Activated CD8-positive, alpha-beta T cell treated with anti-CD3 and anti-CD28 coated beads, Interleukin-2, amount 10 ng/mL, durations not matched to agents 7 days and 5 days (primary cell): Measurements from ENCODE around the gene KCNIP4. TPM values are rescaled to one million over a fixed set of nuclear protein-coding genes. Genes with fewer than 3 reads are reported as not detected.

Experiments
- ATAC-seq: fragments of 150-1000 bp; cut with Tn5 transposase; one replicate; pipeline ENCODE4 v1.10.0; 2021; ENCODE audit warnings: moderate library complexity
- CTCF ChIA-PET: fragments of 350-600 bp; sonication (Branson Sonifier 250); formaldehyde crosslinking; loops from one replicate; lab custom pipeline; 2021; ENCODE audit warnings: antibody characterized with exemption; lab: Charles Lee
- POLR2A ChIA-PET: fragments of 350-600 bp; sonication (Branson Sonifier 250); formaldehyde crosslinking; loops from one replicate; lab custom pipeline; 2021; ENCODE audit warnings: antibody characterized with exemption; lab: Charles Lee
- DNase-seq: peaks from one replicate; pipeline ENCODE4 v3.0.0-alpha.2; 2020
- H3K27ac Mint-ChIP-seq: one replicate; pipeline ENCODE4 v1.8.0; 2021; ENCODE audit warnings: mild to moderate bottlenecking, mixed read lengths
- H3K27me3 Mint-ChIP-seq: one replicate; pipeline ENCODE4 v1.8.0; 2021; ENCODE audit warnings: low read depth, mixed read lengths
- H3K36me3 Mint-ChIP-seq: one replicate; pipeline ENCODE4 v1.8.0; 2021; ENCODE audit warnings: low read depth, mixed read lengths
- H3K4me1 Mint-ChIP-seq: one replicate; pipeline ENCODE4 v1.8.0; 2021; ENCODE audit warnings: low read depth, mixed read lengths
- H3K4me3 Mint-ChIP-seq: one replicate; pipeline ENCODE4 v1.8.0; 2021; ENCODE audit warnings: mild to moderate bottlenecking, mixed read lengths
- H3K9me3 Mint-ChIP-seq: one replicate; pipeline ENCODE4 v1.8.0; 2022; ENCODE audit warnings: mixed read lengths; ENCODE audit not compliant: insufficient read depth
- total RNA-seq, 2 experiments: library from RNA; stranded (reverse); gene quantifications; one replicate each; pipeline ENCODE4 v1.2.3, GENCODE V29; 2021

The KCNIP4 gene
- total RNA-seq, 2 experiments from 2014 or later, result not detected

GRCh38 chr4:21248331-21248730 is 700.2 kb downstream of the KCNIP4 start:
- POLR2A ChIA-PET, result interaction anchor here (0.6 kb wide), 1 partner anchor 44 kb away, joined by 4 read pairs; no protein-coding TSS in a partner anchor
- no peaks in the 10 kb centered on the region for H3K27me3 Mint-ChIP-seq
- no peaks in the 10 kb centered on the region for H3K4me1 Mint-ChIP-seq
- H3K27ac Mint-ChIP-seq, result no peak overlapping the region
- peaks cover 5% of the 10 kb centered on the region for H3K9me3 Mint-ChIP-seq
- H3K36me3 Mint-ChIP-seq, result no peaks in the 10 kb centered on the region
- CTCF ChIA-PET, result no interaction called here
- H3K4me3 Mint-ChIP-seq, result no peak overlapping the region
- ATAC-seq, result no peak
- DNase-seq, result no peak

GRCh38 chr4:21242163-21242562 is 706.4 kb downstream of the KCNIP4 start:
- CTCF ChIA-PET, result no interaction called here
- peaks cover 6% of the 10 kb centered on the region for H3K9me3 Mint-ChIP-seq
- no peak for DNase-seq
- H3K27me3 Mint-ChIP-seq, result no peaks in the 10 kb centered on the region
- no peak overlapping the region for H3K27ac Mint-ChIP-seq
- no peaks in the 10 kb centered on the region for H3K4me1 Mint-ChIP-seq
- ATAC-seq, result no peak
- POLR2A ChIA-PET, result no interaction called here
- no peak overlapping the region for H3K4me3 Mint-ChIP-seq
- H3K36me3 Mint-ChIP-seq, result no peaks in the 10 kb centered on the region

GRCh38 chr4:21226637-21227538 is 721.7 kb downstream of the KCNIP4 start:
- DNase-seq (no peak), ATAC-seq (no peak)
- H3K27ac Mint-ChIP-seq, result no peak overlapping the region
- no peaks in the 10 kb centered on the region for H3K36me3 Mint-ChIP-seq
- ChIA-PET POLR2A (no interaction called here), CTCF (no interaction called here)
- H3K4me1 Mint-ChIP-seq, result no peaks in the 10 kb centered on the region
- no peaks in the 10 kb centered on the region for H3K27me3 Mint-ChIP-seq
- H3K4me3 Mint-ChIP-seq, result no peak overlapping the region
- H3K9me3 Mint-ChIP-seq, result no peaks in the 10 kb centered on the region

- Mint-ChIP-seq H3K4me1 (no peaks in the 10 kb centered on the region), H3K27me3 (no peaks in the 10 kb centered on the region), H3K27ac (no peak overlapping the region), H3K9me3 (no peaks in the 10 kb centered on the region), H3K36me3 (no peaks in the 10 kb centered on the region), H3K4me3 (no peak overlapping the region)
- ATAC-seq (no peak), DNase-seq (no peak)
- ChIA-PET POLR2A (no interaction called here), CTCF (no interaction called here)
These were observed 736.7 kb downstream of the KCNIP4 start for GRCh38 chr4:21211846-21212245.

- no peak for DNase-seq
- POLR2A ChIA-PET, result no interaction called here
- Mint-ChIP-seq H3K9me3 (no peaks in the 10 kb centered on the region), H3K36me3 (no peaks in the 10 kb centered on the region), H3K27ac (no peak overlapping the region), H3K4me1 (no peaks in the 10 kb centered on the region), H3K4me3 (no peak overlapping the region), H3K27me3 (no peaks in the 10 kb centered on the region)
- ATAC-seq, result no peak
- CTCF ChIA-PET, result no interaction called here
These were observed 738.7 kb downstream of the KCNIP4 start for GRCh38 chr4:21209860-21210259.

GRCh38 chr4:21205821-21206531 is 742.6 kb downstream of the KCNIP4 start:
- CTCF ChIA-PET, result no interaction called here

GRCh38 chr4:21203416-21203815 is 745.2 kb downstream of the KCNIP4 start:
- CTCF ChIA-PET, result no interaction called here
- no peak overlapping the region for H3K27ac Mint-ChIP-seq
- H3K36me3 Mint-ChIP-seq, result no peaks in the 10 kb centered on the region
- POLR2A ChIA-PET, result no interaction called here
- DNase-seq (no peak), ATAC-seq (no peak)
- H3K4me3 Mint-ChIP-seq, result no peak overlapping the region
- H3K9me3 Mint-ChIP-seq, result no peaks in the 10 kb centered on the region
- no peaks in the 10 kb centered on the region for H3K27me3 Mint-ChIP-seq
- H3K4me1 Mint-ChIP-seq, result no peaks in the 10 kb centered on the region

More at GRCh38 chr4:21205821-21206531, 742.6 kb downstream of the KCNIP4 start:
- DNase-seq (no peak), ATAC-seq (no peak)
- H3K4me3 Mint-ChIP-seq, result no peak overlapping the region
- POLR2A ChIA-PET, result no interaction called here
- H3K27me3 Mint-ChIP-seq, result no peaks in the 10 kb centered on the region
- H3K9me3 Mint-ChIP-seq, result no peaks in the 10 kb centered on the region
- H3K36me3 Mint-ChIP-seq, result no peaks in the 10 kb centered on the region
- no peaks in the 10 kb centered on the region for H3K4me1 Mint-ChIP-seq
- H3K27ac Mint-ChIP-seq, result no peak overlapping the region

GRCh38 chr4:21202959-21203358 is 745.6 kb downstream of the KCNIP4 start:
- ATAC-seq (no peak), DNase-seq (no peak)
- POLR2A ChIA-PET, result no interaction called here
- no peaks in the 10 kb centered on the region for H3K27me3 Mint-ChIP-seq
- no peak overlapping the region for H3K4me3 Mint-ChIP-seq
- H3K9me3 Mint-ChIP-seq, result no peaks in the 10 kb centered on the region
- H3K27ac Mint-ChIP-seq, result no peak overlapping the region
- H3K4me1 Mint-ChIP-seq, result no peaks in the 10 kb centered on the region
- H3K36me3 Mint-ChIP-seq, result no peaks in the 10 kb centered on the region
- CTCF ChIA-PET, result no interaction called here

GRCh38 chr4:21198683-21199082 is 749.9 kb downstream of the KCNIP4 start:
- ATAC-seq (no peak), DNase-seq (no peak)
- Mint-ChIP-seq H3K4me1 (no peaks in the 10 kb centered on the region), H3K9me3 (no peaks in the 10 kb centered on the region), H3K4me3 (no peak overlapping the region), H3K27me3 (no peaks in the 10 kb centered on the region), H3K27ac (no peak overlapping the region), H3K36me3 (no peaks in the 10 kb centered on the region)
- POLR2A ChIA-PET, result no interaction called here
- CTCF ChIA-PET, result no interaction called here

- Mint-ChIP-seq H3K9me3 (no peaks in the 10 kb centered on the region), H3K36me3 (no peaks in the 10 kb centered on the region), H3K4me1 (no peaks in the 10 kb centered on the region), H3K4me3 (no peak overlapping the region), H3K27ac (no peak overlapping the region), H3K27me3 (no peaks in the 10 kb centered on the region)
- POLR2A ChIA-PET, result no interaction called here
- no peak for DNase-seq
- CTCF ChIA-PET, result no interaction called here
- no peak for ATAC-seq
These were observed 752.9 kb downstream of the KCNIP4 start for GRCh38 chr4:21195682-21196081.

- no peak for DNase-seq
- no peak for ATAC-seq
- CTCF ChIA-PET, result no interaction called here
- H3K4me1 Mint-ChIP-seq, result no peaks in the 10 kb centered on the region
- H3K27ac Mint-ChIP-seq, result no peak overlapping the region
- H3K4me3 Mint-ChIP-seq, result no peak overlapping the region
- H3K27me3 Mint-ChIP-seq, result no peaks in the 10 kb centered on the region
- POLR2A ChIA-PET, result no interaction called here
- H3K9me3 Mint-ChIP-seq, result no peaks in the 10 kb centered on the region
- no peaks in the 10 kb centered on the region for H3K36me3 Mint-ChIP-seq
These were observed 756.2 kb downstream of the KCNIP4 start for GRCh38 chr4:21192367-21192766.

GRCh38 chr4:21191317-21191716 is 757.3 kb downstream of the KCNIP4 start:
- Mint-ChIP-seq H3K4me3 (no peak overlapping the region), H3K9me3 (no peaks in the 10 kb centered on the region), H3K4me1 (no peaks in the 10 kb centered on the region), H3K27me3 (no peaks in the 10 kb centered on the region), H3K27ac (no peak overlapping the region), H3K36me3 (no peaks in the 10 kb centered on the region)
- DNase-seq (no peak), ATAC-seq (no peak)
- POLR2A ChIA-PET, result no interaction called here
- CTCF ChIA-PET, result no interaction called here
